ENCODE measurements around the gene CRACR2B.

DNA sequence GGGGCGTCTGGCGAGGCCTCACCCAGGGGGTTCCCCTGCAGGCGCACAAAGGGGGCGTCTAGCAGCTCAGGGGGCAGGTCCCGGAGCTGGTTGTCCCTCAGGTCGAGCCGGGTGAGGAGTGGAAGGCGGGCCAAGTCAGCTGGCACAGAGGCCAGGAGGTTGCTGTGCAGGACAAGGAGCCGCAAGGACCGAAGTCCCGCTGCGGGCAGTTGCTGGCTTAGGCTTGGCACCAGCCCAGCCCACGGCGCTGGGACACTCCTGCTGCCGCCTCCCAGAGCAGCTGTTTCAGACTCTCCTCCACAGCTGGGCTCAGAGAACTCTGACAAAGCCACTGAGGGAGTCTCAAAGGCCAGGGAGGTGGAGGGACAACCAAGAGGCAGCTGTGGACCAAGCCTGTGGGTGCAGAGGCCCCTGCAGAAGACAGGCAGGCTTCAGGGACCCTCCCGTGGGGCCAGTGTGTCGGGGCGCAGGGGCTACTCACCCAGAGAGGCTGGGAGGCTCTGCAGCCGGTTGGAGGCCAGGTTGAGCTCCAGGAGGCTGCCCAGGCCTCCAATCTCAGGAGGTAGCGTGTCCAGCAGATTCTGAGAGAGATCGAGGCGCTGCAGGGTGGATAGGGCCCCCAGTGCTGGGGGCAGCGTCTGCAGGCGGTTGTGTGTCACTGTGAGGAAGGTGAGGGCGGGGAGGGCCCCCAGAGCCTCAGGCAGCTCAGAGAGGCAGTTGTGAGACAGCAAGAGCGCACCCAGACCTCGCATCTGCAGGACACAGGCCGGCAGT is 24.8 kb upstream of the CRACR2B start:
- TF ChIP-seq, protein P1, sequence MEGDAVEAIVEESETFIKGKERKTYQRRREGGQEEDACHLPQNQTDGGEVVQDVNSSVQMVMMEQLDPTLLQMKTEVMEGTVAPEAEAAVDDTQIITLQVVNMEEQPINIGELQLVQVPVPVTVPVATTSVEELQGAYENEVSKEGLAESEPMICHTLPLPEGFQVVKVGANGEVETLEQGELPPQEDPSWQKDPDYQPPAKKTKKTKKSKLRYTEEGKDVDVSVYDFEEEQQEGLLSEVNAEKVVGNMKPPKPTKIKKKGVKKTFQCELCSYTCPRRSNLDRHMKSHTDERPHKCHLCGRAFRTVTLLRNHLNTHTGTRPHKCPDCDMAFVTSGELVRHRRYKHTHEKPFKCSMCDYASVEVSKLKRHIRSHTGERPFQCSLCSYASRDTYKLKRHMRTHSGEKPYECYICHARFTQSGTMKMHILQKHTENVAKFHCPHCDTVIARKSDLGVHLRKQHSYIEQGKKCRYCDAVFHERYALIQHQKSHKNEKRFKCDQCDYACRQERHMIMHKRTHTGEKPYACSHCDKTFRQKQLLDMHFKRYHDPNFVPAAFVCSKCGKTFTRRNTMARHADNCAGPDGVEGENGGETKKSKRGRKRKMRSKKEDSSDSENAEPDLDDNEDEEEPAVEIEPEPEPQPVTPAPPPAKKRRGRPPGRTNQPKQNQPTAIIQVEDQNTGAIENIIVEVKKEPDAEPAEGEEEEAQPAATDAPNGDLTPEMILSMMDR (IDR thresholded peaks at IDR 0.05): no peak
- no peak for TF ChIP-seq POLR2A (IDR thresholded peaks at IDR 0.05)

Data from heart left ventricle (tissue), 13 donors.